H9 (cell line): ENCODE results near the gene DUS1L. TPM values are rescaled to one million over a fixed set of nuclear protein-coding genes. Genes with fewer than 3 reads are reported as not detected.

Experiments
- DNase-seq: peaks from one replicate; pipeline ENCODE4 v3.0.0-alpha.2; 2017
- H2AFZ ChIP-seq: one replicate; pipeline ENCODE4 v1.6.1; 2013; ENCODE audit warnings: mild to moderate bottlenecking, low read length, control low read depth, moderate library complexity
- H2AK5ac ChIP-seq: 2 replicates; pipeline ENCODE4 v1.6.1; 2013; ENCODE audit warnings: low read length, control low read depth, mixed read lengths; ENCODE audit not compliant: insufficient read length
- H2BK120ac ChIP-seq: one replicate; pipeline ENCODE4 v1.6.1; 2013; ENCODE audit warnings: low read depth, mild to moderate bottlenecking, low read length, control low read depth, inconsistent platforms; ENCODE audit not compliant: poor library complexity, severe bottlenecking
- H2BK12ac ChIP-seq: 2 replicates; pipeline ENCODE4 v1.6.1; 2013; ENCODE audit warnings: low read length, control low read depth, mixed read lengths, low read depth; ENCODE audit not compliant: insufficient read length
- H2BK15ac ChIP-seq: 2 replicates; pipeline ENCODE4 v1.6.1; 2013; ENCODE audit warnings: low read depth, low read length, control low read depth
- H2BK20ac ChIP-seq: one replicate; pipeline ENCODE4 v1.6.1; 2013; ENCODE audit warnings: low read depth, mild to moderate bottlenecking, low read length, control low read depth, inconsistent platforms; ENCODE audit not compliant: poor library complexity, severe bottlenecking
- H2BK5ac ChIP-seq: 2 replicates; pipeline ENCODE4 v1.6.1; 2013; ENCODE audit warnings: low read length, control low read depth, mixed read lengths; ENCODE audit not compliant: insufficient read length
- H3K14ac ChIP-seq: 2 replicates; pipeline ENCODE4 v1.6.1; 2013; ENCODE audit warnings: low read length, control low read depth; ENCODE audit not compliant: insufficient read depth
- H3K18ac ChIP-seq: 2 replicates; pipeline ENCODE4 v1.6.1; 2013; ENCODE audit warnings: low read depth, mild to moderate bottlenecking, mixed read lengths, low read length, control low read depth; ENCODE audit not compliant: insufficient read length
- H3K23ac ChIP-seq: 2 replicates; pipeline ENCODE4 v1.6.1; 2013; ENCODE audit warnings: low read length, control low read depth, mixed read lengths, low read depth; ENCODE audit not compliant: insufficient read length
- H3K23me2 ChIP-seq: 2 replicates; pipeline ENCODE4 v1.6.1; 2013; ENCODE audit warnings: low read depth, mild to moderate bottlenecking, mixed read lengths, low read length, control low read depth; ENCODE audit not compliant: insufficient read length, poor library complexity, severe bottlenecking
- H3K27ac ChIP-seq: 2 replicates; pipeline ENCODE4 v1.5.1; 2013; ENCODE audit warnings: low read length, control low read depth, mixed read lengths, low read depth; ENCODE audit not compliant: insufficient read length
- H3K27me3 ChIP-seq: 2 replicates; pipeline ENCODE4 v1.6.1; 2013; ENCODE audit warnings: low read length, control low read depth, inconsistent platforms; ENCODE audit not compliant: insufficient read depth
- H3K4ac ChIP-seq: 2 replicates; pipeline ENCODE4 v1.6.1; 2013; ENCODE audit warnings: low read depth, mild to moderate bottlenecking, control low read depth, inconsistent platforms, low read length, moderate library complexity
- H3K4me1 ChIP-seq: 2 replicates; pipeline ENCODE4 v1.6.1; 2013; ENCODE audit warnings: low read length, control low read depth, inconsistent platforms; ENCODE audit not compliant: insufficient read depth
- H3K4me2 ChIP-seq: 2 replicates; pipeline ENCODE4 v1.6.1; 2013; ENCODE audit warnings: low read length, control low read depth, mixed read lengths; ENCODE audit not compliant: insufficient read length, insufficient read depth
- H3K56ac ChIP-seq: 2 replicates; pipeline ENCODE4 v1.6.1; 2013; ENCODE audit warnings: low read depth, mild to moderate bottlenecking, mixed read lengths, low read length, control low read depth; ENCODE audit not compliant: insufficient read length
- H3K79me1 ChIP-seq: 2 replicates; pipeline ENCODE4 v1.6.1; 2013; ENCODE audit warnings: low read depth, mild to moderate bottlenecking, moderate library complexity, low read length, control low read depth, inconsistent platforms; ENCODE audit not compliant: insufficient read depth, poor library complexity, severe bottlenecking
- H3K79me2 ChIP-seq: 2 replicates; pipeline ENCODE4 v1.6.1; 2013; ENCODE audit warnings: low read length, control low read depth, inconsistent platforms; ENCODE audit not compliant: insufficient read depth
- H3K9ac ChIP-seq: 2 replicates; pipeline ENCODE4 v1.6.1; 2013; ENCODE audit warnings: low read length, control low read depth, mixed read lengths; ENCODE audit not compliant: insufficient read length; ENCODE audit errors: extremely low read depth
- H3K9me3 ChIP-seq: one replicate; pipeline ENCODE4 v1.6.1; 2013; ENCODE audit warnings: low read depth, low read length, inconsistent platforms; ENCODE audit not compliant: control insufficient read depth
- H3T11ph ChIP-seq: one replicate; pipeline ENCODE4 v1.6.1; 2013; ENCODE audit warnings: mild to moderate bottlenecking, low read length, control low read depth, inconsistent platforms
- H4K20me1 ChIP-seq: one replicate; pipeline ENCODE4 v1.6.1; 2013; ENCODE audit not compliant: control insufficient read depth, insufficient read length, insufficient read depth
- H4K5ac ChIP-seq: 2 replicates; pipeline ENCODE4 v1.6.1; 2013; ENCODE audit warnings: low read depth, mild to moderate bottlenecking, mixed read lengths, low read length, control low read depth; ENCODE audit not compliant: insufficient read length
- H4K8ac ChIP-seq: replicated peaks from 2 replicates; pipeline ENCODE4 v1.6.1; 2013; ENCODE audit warnings: low read length, control low read depth, mixed read lengths, low read depth; ENCODE audit not compliant: insufficient read length
- H4K91ac ChIP-seq: 2 replicates; pipeline ENCODE4 v1.6.1; 2013; ENCODE audit warnings: low read depth, mild to moderate bottlenecking, moderate library complexity, mixed read lengths, low read length, control low read depth; ENCODE audit not compliant: insufficient read length
- H3K27ac Mint-ChIP-seq, 3 experiments: 2 replicates in 2 of 3; 3 replicates in 1 of 3; pipeline ENCODE4 v1.8.0; 2020 to 2021; ENCODE audit warnings: mixed read lengths in 3 of 3, mild to moderate bottlenecking in 1 of 3, moderate library complexity in 1 of 3
- H3K27me3 Mint-ChIP-seq: 2 replicates; pipeline ENCODE4 v1.8.0; 2021; ENCODE audit warnings: low read depth, mild to moderate bottlenecking, moderate library complexity, mixed read lengths
- H3K36me3 Mint-ChIP-seq, 3 experiments: 2 replicates in 2 of 3; 3 replicates in 1 of 3; pipeline ENCODE4 v1.8.0; 2020 to 2021; ENCODE audit warnings: low read depth in 3 of 3, mixed read lengths in 3 of 3; ENCODE audit not compliant: insufficient read depth in 1 of 3
- H3K4me1 Mint-ChIP-seq, 2 experiments: 2 replicates each; pipeline ENCODE4 v1.8.0; 2020; ENCODE audit warnings: mixed read lengths in 2 of 2
- H3K4me3 Mint-ChIP-seq, 2 experiments: 2 replicates in 1 of 2; 3 replicates in 1 of 2; pipeline ENCODE4 v1.8.0; 2020 to 2021; ENCODE audit warnings: mild to moderate bottlenecking in 2 of 2, mixed read lengths in 2 of 2, moderate library complexity in 1 of 2
- H3K9me3 Mint-ChIP-seq, 2 experiments: 2 replicates in 1 of 2; 3 replicates in 1 of 2; pipeline ENCODE4 v1.8.0; 2020; ENCODE audit warnings: mild to moderate bottlenecking in 2 of 2, mixed read lengths in 2 of 2, moderate library complexity in 1 of 2
- WGBS: extraction: QIAGEN DNeasy Blood & Tissue Kit; methylation state at CpG from one replicate; pipeline ENCODE4 v1.1.7; 2013; ENCODE audit warnings: missing lambda C conversion rate, low lambda C conversion rate, mixed read lengths; ENCODE audit not compliant: insufficient read length; ENCODE audit errors: extremely low coverage; 5-methylcytosine and 5-hydroxymethylcytosine counted together
- total RNA-seq: library from RNA; stranded (reverse); gene quantifications from 2 replicates; pipeline ENCODE4 v1.2.1, GENCODE V29; 2021
- TF ChIP-seq, protein P1 (sequence below): fragments of 200-600 bp; sonication (generic); conservative IDR thresholded peaks from 3 replicates; pipeline ENCODE4 v1.8.0; 2021; ENCODE audit warnings: antibody characterized with exemption, mild to moderate bottlenecking

DUS1L gene
- total RNA-seq, 1 experiment from 2014 or later, result 103 TPM

DNA sequence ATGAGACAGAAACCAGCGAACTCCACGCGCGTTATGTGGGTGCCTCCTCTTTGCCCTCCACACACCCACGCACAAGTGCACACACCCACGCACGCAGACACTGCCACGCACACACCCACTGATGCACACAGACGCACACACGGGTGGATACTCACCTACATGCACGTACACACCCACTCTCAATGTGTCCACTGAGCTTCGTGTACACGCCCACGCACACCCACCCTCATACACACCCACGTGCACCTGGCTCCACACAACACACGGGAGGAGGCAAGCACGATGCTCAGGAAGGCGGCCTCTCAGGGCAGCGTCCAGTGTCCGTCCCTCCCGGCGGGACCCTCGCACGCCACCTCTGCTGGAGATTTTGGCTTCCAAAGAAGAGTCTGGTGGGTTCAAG lies 18.2 kb downstream of the DUS1L start:
- Histone ChIP-seq H3K79me2 (no peaks in the 10 kb centered on the region), H3K14ac (no peak overlapping the region), H3K23me2 (no peaks in the 10 kb centered on the region), H4K5ac (no peak overlapping the region), H2BK120ac (no peak overlapping the region), H3T11ph (no peak overlapping the region), H2BK20ac (no peak overlapping the region), H2AK5ac (no peak overlapping the region), H4K20me1 (no peaks in the 10 kb centered on the region), H2AFZ (no peak overlapping the region), H3K9ac (no peak overlapping the region), H3K4me2 (no peak overlapping the region), H4K91ac (no peak overlapping the region), H3K18ac (no peak overlapping the region), H4K8ac (no peak overlapping the region), H3K79me1 (peaks cover 2% of the 10 kb centered on the region), H2BK15ac (no peak overlapping the region), H3K27me3 (no peaks in the 10 kb centered on the region), H3K4ac (no peak overlapping the region), H3K23ac (no peak overlapping the region), H3K56ac (no peak overlapping the region), H3K4me1 (no peaks in the 10 kb centered on the region; the same call in 1 of the 2 replicates), H2BK12ac (no peak overlapping the region), H2BK5ac (no peak overlapping the region), H3K27ac (no peak overlapping the region), H3K9me3 (no peaks in the 10 kb centered on the region)
- no peak overlapping the region for H3K4me3 Mint-ChIP-seq
- H3K9me3 Mint-ChIP-seq, result no peaks in the 10 kb centered on the region; a peak in 1 of 5 replicates
- TF ChIP-seq, protein P1, sequence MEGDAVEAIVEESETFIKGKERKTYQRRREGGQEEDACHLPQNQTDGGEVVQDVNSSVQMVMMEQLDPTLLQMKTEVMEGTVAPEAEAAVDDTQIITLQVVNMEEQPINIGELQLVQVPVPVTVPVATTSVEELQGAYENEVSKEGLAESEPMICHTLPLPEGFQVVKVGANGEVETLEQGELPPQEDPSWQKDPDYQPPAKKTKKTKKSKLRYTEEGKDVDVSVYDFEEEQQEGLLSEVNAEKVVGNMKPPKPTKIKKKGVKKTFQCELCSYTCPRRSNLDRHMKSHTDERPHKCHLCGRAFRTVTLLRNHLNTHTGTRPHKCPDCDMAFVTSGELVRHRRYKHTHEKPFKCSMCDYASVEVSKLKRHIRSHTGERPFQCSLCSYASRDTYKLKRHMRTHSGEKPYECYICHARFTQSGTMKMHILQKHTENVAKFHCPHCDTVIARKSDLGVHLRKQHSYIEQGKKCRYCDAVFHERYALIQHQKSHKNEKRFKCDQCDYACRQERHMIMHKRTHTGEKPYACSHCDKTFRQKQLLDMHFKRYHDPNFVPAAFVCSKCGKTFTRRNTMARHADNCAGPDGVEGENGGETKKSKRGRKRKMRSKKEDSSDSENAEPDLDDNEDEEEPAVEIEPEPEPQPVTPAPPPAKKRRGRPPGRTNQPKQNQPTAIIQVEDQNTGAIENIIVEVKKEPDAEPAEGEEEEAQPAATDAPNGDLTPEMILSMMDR, result no peak
- peaks cover 6 to 23% (median 21%) of the 10 kb centered on the region in 3 experiments; a peak in 6 of 7 replicates for H3K36me3 Mint-ChIP-seq
- H3K27me3 Mint-ChIP-seq, result no peaks in the 10 kb centered on the region; the same call in 1 of the 2 replicates
- WGBS, result no CpG with 5 or more reads among the region's 24 CpGs
- H3K4me1 Mint-ChIP-seq, result peaks cover 9 to 17% of the 10 kb centered on the region in 2 experiments; a peak in 3 of 4 replicates
- peak overlapping the region in 1 of 3 experiments; percentile 49; a peak in 1 of 7 replicates for H3K27ac Mint-ChIP-seq
- no peak for DNase-seq
